Thoracic aorta (tissue), 2 donors: ENCODE results near the gene MMUT. TPM values are rescaled to one million over a fixed set of nuclear protein-coding genes. Genes with fewer than 3 reads are reported as not detected.

Source experiments
- ATAC-seq: fragments of 150-250 bp; one replicate; pipeline ENCODE4 v1.8.0; 2017; ENCODE audit warnings: low read depth; ENCODE audit not compliant: insufficient number of reproducible peaks, low FRiP score
- DNase-seq: peaks from one replicate; pipeline ENCODE4 v3.0.0-alpha.2; 2020; ENCODE audit warnings: low spot score
- H3K27ac ChIP-seq, 2 donors: fragments of 200-600 bp; sonication (generic); 1 replicate in 1 of 2; 2 replicates in 1 of 2; pipeline ENCODE4 v1.5.1; 2016; ENCODE audit warnings: mild to moderate bottlenecking in 2 of 2, moderate library complexity in 2 of 2
- H3K27me3 ChIP-seq: fragments of 200-600 bp; sonication (generic); replicated peaks from 2 replicates; pipeline ENCODE4 v1.6.0; 2016; ENCODE audit warnings: mild to moderate bottlenecking; ENCODE audit not compliant: insufficient read depth
- H3K36me3 ChIP-seq: fragments of 200-600 bp; sonication (generic); one replicate; pipeline ENCODE4 v1.5.1; 2016
- H3K4me1 ChIP-seq, 2 donors: fragments of 200-600 bp; sonication (generic); 1 replicate in 1 of 2; 2 replicates in 1 of 2; pipeline versions ENCODE4 v1.5.1 to v1.6.0; 2016; ENCODE audit warnings: low read depth in 2 of 2, mild to moderate bottlenecking in 1 of 2; ENCODE audit not compliant: control insufficient read depth in 1 of 2
- H3K4me3 ChIP-seq: fragments of 200-600 bp; sonication (generic); 2 replicates; pipeline ENCODE4 v1.5.1; 2016; ENCODE audit warnings: mild to moderate bottlenecking
- H3K9me3 ChIP-seq: fragments of 200-600 bp; sonication (generic); 2 replicates; pipeline ENCODE4 v1.5.1; 2016
- CTCF ChIP-seq: fragments of 200-600 bp; sonication (generic); IDR thresholded peaks from one replicate; pipeline ENCODE4 v1.5.1; 2019; ENCODE audit warnings: antibody characterized with exemption
- total RNA-seq, 2 donors: library from RNA; depleted of rRNA; stranded (reverse); fragments of >200 nt; gene quantifications; one replicate each; pipeline versions ENCODE4 v1.1.0 to v1.2.3, GENCODE V29; 2016

MMUT gene
- total RNA-seq, 2 donors from 2014 or later, result 15.0 to 16.1 TPM

GRCh38 chr6:49457771-49458170, 5.3 kb downstream of the MMUT start:
- no peaks in the 10 kb centered on the region for H3K9me3 ChIP-seq
- ATAC-seq (no peak), DNase-seq (no peak)
- H3K4me3 ChIP-seq, result no peak overlapping the region
- peaks cover 15 to 24% of the 10 kb centered on the region in 2 donors for H3K4me1 ChIP-seq
- no peaks in the 10 kb centered on the region for H3K27me3 ChIP-seq
- H3K27ac ChIP-seq, result no peak overlapping the region
- peaks cover 14% of the 10 kb centered on the region for H3K36me3 ChIP-seq
- no peak for TF ChIP-seq CTCF

GRCh38 chr6:49454787-49455709, 8.0 kb downstream of the MMUT start:
- no peak for ATAC-seq
- Histone ChIP-seq H3K36me3 (peaks cover 27% of the 10 kb centered on the region), H3K4me3 (no peak overlapping the region)

GRCh38 chr6:49453221-49453620, 9.8 kb downstream of the MMUT start:
- DNase-seq, result no peak
- no peak for TF ChIP-seq CTCF
- Histone ChIP-seq H3K27ac (no peak overlapping the region), H3K4me3 (no peak overlapping the region), H3K9me3 (no peaks in the 10 kb centered on the region), H3K36me3 (peaks cover 31% of the 10 kb centered on the region), H3K27me3 (no peaks in the 10 kb centered on the region), H3K4me1 (no peaks in the 10 kb centered on the region)
- ATAC-seq, result no peak

More at GRCh38 chr6:49454787-49455709, 8.0 kb downstream of the MMUT start:
- Histone ChIP-seq H3K27ac (no peak overlapping the region), H3K27me3 (no peaks in the 10 kb centered on the region), H3K9me3 (no peaks in the 10 kb centered on the region), H3K4me1 (peaks cover 2 to 6% of the 10 kb centered on the region in 2 donors)
- no peak for TF ChIP-seq CTCF
- no peak for DNase-seq

- no peak overlapping the region for H3K4me3 ChIP-seq
- H3K9me3 ChIP-seq, result no peaks in the 10 kb centered on the region
- ATAC-seq (no peak), DNase-seq (no peak)
- H3K27ac ChIP-seq, result no peak overlapping the region
- no peaks in the 10 kb centered on the region for H3K4me1 ChIP-seq
- H3K36me3 ChIP-seq, result peaks cover 18% of the 10 kb centered on the region
- no peak for TF ChIP-seq CTCF
- H3K27me3 ChIP-seq, result no peaks in the 10 kb centered on the region
Observed at GRCh38 chr6:49430866-49431265, 32.2 kb downstream of the MMUT start.

GRCh38 chr6:49430187-49430586, 32.9 kb downstream of the MMUT start:
- ATAC-seq (no peak), DNase-seq (no peak)
- Histone ChIP-seq H3K9me3 (no peaks in the 10 kb centered on the region), H3K27me3 (no peaks in the 10 kb centered on the region), H3K36me3 (peaks cover 18% of the 10 kb centered on the region), H3K4me3 (no peak overlapping the region), H3K27ac (no peak overlapping the region), H3K4me1 (no peaks in the 10 kb centered on the region)
- TF ChIP-seq CTCF, result no peak
